ENCODE data around the gene C14orf180.

C14orf180 gene

DNA sequence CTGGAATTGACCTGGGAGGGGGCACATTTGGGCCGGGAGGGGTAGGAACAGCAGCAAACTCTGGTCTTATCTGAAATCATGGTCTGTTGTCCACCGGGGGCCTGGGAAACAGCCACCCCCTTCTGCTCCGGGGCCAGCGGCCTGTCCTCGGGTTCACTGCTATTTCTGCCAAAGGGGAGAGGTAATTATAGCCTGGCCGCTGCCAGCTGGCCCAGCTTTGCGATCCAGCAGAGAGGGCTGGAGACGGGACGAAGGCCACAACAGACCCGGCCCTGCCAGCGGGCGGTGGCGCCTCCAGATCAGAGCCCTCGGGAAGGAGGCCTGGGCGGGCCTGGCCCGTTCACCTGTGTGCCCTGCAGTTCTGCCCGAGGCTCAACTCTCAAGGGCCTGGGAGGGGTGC, at the start of gene C14orf180:
C14orf180 (plus strand) TSS at position 258 of the 400 bp plus-strand sequence. CDS start 6,667 bp downstream, outside the sequence.
- DNase-seq (ENCODE audit: low read depth) = no peak

DNA sequence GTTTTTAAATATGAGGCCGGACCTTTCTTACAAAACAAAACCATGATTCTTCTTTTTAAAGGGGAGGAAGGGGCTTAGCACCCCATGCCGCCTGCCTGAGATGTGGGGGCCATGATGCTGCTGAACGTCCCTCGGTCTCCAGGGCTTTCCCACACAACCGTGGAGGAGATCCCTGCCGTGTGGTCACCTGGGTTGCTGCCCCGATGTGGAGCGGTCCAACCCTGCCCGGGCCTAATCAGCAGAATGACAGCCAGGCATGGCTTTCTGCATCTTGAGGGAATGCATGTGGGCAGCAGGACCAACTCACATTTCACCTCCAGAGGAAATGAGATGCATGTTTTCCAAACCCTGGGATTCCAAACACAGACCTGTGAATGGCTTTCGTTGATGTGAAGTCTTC, 48.9 kb upstream of the C14orf180 start:
- DNase-seq (ENCODE audit: low read depth) = no peak

DNA sequence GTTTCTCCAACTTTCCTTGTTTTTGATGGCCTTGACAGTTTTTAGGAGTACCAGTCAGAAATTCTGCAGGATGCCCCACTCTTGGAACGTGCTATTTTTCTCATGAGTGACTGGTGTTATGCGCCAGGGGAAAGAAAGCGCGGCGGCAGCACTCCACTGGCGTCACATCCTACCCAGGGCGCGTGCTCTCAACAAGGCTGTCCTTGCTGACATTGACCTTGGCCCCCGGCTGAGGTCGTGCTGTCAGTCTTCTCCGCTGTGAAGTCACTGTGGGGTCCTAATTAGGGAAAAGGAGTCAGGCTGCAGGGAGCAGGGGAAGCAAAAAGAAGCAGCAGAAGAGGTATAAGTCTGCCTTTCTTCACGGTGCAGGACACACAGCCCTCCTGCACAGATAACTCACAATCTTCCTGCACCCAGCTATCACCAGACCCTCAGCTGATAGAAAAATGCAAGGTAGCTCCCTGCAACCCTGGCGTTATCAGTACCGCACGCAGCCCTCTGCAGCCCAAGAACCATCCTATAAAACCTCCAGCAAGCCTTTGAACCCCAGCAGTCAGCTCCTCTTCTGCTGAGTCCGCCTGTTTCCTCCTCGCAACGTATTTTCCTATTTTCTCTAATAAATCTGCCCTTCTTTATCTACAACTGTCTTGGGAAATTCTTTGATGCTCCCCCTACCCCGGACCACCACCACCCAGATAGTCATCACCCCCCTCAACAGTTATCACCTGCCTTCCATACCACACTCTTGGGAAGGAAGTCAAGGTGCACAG, 48.0 kb upstream of the C14orf180 start:
- no peak for DNase-seq (ENCODE audit: low read depth)

DNA sequence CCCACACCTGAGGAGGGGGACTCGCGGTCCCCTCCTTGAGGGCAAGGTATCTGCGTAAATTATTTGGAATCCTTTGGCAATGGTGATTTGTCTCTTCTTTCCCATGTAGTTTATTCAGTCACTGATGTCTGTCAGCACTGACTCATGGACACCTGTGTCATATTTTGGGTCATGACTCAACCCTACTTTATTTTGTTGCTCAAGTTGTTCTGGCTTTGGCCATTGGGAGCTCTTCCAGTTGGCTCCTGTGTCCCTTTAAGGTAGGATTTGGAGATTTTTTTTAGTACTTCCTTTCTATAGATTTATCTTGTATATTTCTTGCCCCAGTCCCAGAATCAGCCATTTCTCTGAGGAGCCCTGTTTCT, 47.4 kb upstream of the C14orf180 start:
- DNase-seq (ENCODE audit: low read depth) = no peak

DNA sequence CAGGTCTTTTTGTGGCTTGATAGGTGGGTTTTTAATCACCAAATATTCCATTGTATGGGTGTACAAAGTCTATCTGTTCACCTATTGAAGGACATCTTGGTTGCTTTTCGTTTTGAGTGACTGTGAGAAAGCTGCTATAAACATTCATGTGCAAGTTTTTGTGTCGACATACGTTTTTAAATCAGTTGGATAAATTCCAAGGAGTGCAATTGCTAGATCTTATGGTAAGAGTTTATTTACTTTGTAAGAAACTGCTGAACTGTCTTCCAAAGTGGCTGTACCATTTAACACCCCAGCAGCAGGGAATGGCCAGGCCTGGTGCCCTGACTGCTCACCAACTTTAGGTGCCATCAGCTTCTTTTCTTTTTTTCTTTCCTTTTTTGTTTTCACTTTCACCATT, 45.5 kb upstream of the C14orf180 start:
- no peak for DNase-seq (ENCODE audit: low read depth)

DNA sequence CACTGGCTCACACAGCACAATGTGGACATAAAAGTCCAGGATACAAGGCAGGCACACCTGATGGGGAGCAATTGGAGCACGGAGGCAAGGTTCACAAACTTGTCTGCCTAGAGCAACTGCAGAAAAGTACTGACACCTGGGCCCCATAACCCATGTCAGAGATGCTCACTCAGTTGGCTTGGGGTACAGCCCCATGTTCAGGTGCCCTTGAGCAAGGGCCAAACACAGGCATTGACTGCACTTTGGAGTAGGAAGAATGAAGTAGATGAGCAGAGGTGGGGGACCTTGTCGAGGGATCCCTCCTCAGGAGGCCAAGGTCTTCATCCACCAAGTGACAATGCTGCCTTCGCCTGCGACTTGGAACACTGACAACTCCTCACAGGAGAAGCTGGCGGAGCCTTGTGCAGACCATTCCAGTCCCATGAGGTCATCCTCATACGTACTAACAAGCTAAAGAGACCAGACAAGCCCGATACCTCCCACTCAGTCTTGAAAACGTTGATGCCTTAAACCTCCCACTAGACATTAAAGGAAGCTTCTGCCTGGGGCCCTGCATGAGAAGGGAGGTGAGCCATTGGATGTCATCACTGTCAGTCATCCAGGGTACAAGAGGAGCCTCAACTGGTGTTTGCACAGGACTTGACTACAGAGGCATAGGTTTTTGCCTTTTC, 42.5 kb upstream of the C14orf180 start:
- DNase-seq (ENCODE audit: low read depth) = no peak

DNA sequence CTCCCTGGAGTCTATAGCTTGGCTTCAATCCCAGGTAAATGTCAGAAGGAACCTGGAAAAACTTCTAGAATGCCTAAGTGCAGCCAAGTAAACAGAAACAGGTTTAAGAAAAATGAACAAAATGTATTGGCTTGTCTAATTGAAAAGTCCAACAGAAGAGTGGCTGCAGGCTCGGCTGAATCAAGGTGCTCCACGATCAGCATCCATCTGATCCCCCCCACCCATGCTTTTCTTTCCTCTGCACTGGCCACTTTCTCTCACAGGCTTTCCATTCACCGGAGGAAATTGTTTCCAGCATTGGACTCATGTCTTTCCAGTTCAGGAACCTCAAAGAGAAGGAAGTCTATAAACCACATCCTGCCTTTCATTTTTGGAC, 42.0 kb upstream of the C14orf180 start:
- DNase-seq (ENCODE audit: low read depth) = no peak

DNA sequence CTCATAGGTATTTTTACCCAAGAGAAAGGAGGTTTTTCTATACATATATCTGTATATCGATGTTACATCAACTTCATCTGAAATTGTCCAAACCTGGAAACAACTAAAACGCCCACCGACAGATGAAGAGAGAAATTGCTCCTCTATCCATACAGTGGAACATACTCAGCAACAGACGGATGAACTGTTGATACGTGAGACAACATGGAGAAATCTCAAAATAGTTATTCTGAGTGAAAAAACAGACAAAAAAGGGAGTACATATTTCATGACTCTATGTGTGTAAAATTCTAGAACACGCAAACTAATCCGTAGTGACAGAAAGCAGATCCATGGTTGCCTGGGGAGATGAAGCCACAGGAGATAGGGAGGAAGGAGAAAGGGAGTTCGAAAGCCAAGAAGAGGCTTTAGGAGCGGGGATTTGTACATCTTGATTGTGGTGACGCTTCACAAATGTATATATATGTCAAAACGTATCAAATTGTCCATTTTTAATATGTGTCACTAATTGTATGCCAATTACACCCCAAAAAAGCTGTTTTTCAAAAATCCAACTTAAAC, 37.6 kb upstream of the C14orf180 start:
- no peak for DNase-seq (ENCODE audit: low read depth)

DNA sequence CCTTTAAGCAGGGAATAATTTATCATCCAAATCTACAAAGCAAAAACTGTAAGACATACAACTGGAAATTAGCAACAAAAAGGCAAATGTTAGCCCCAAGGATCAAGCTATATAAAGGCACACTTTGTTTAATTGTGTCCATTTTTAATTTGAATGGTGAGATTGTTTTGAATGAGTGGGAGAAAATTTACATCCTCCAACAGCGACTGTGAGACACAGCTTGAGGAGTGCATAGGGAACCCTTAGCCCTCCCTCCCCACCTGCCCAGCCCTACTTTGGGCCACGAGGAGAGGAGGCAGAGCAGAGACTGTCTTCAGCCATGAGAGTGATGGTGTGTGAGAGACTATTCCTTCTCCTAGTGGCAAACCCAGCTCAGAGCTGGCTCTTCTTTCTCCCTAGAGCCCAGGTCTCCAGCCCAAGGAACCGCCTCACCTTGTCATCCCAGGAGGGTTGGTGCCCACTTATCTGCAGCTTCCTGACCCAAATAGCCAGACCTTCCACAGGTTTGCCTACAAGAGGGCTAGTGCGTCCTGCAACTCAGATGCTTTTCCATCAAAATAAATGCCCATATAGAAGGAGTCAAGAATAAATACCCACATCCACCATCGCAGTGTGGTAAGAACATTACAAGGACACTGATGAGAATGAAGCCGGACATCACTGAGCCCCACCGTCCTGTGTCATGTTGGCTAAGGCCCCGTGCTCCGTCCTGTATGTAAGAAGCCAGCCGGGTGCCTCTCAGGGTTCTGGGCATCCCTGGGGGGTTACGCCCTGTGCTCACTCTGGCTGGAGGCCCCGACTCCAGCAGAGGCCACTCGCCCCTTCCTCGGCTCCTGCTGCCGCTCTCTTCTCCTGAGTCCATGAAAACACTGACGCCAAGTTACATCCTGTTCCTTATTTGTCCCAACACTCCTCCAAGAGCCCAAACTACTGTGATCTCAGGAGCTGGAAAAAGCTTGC, 36.4 kb upstream of the C14orf180 start:
- no peak for DNase-seq (ENCODE audit: low read depth)

DNA sequence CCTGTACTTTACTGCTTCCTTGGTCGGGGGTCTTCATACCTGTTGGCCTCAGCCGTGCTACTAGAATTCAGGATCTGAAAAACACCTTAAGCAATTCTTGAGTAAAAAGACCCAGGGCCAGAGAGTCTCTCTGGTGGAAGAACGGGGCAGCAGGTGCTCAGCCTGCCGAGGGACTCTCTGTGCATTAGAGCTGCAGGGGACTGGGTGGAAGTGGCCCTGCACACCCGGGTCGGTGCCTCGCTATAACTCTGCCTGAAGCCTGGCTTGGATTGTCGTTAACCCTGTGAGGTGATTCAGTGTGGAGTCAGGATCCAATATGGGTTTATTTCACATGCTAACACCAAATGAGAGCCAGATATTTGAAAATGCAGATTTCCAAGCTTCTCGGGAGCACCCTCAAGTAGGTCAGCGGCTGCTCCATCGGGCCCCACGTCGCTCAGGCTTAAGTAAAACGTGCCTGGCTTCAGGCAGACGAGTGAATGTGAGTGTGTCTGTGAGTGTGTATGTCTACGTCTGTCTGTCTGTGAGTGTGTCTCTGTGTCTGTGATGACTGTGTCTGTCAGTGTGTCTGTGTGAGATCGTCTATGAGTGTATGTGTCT, 35.1 kb upstream of the C14orf180 start:
- DNase-seq (ENCODE audit: low read depth) = no peak

DNA sequence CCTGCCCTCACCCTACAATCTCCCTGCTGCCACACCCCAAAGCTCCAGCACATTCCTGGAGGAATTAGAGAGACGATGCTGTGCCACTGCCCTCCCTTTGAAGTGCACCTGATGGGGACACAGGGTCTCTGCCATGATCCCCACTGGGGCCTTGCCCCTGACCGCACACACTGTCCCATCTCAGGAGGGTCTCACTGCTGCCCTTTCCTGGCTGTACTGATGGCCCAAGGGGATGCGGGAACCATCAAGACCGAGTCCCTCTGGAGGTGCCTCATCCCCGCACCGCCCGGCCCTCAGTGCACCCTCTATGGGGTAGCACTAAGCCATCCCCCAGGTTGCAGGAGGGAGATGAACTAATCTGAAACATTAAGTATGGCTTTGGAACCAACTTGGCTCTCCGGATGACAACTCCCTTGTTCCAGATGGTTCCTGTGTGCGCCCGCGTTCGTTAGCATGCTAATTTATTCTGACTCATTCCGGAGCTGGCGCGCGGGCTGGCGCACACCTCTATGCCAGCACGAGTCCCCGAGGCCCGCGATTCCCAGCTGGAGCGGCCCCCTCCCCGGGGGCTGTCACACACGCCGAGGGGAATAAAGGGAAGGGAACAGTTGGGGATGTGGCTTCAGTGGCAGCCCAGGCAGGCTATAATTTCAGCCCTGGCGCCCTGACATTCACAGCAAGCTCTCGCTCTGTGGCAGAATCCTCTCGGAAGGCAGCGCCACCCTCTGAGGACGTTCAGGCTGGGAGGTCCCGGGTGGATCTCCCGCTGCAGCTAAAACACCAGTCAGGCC, 34.2 kb upstream of the C14orf180 start:
- no peak for DNase-seq (ENCODE audit: low read depth)

DNA sequence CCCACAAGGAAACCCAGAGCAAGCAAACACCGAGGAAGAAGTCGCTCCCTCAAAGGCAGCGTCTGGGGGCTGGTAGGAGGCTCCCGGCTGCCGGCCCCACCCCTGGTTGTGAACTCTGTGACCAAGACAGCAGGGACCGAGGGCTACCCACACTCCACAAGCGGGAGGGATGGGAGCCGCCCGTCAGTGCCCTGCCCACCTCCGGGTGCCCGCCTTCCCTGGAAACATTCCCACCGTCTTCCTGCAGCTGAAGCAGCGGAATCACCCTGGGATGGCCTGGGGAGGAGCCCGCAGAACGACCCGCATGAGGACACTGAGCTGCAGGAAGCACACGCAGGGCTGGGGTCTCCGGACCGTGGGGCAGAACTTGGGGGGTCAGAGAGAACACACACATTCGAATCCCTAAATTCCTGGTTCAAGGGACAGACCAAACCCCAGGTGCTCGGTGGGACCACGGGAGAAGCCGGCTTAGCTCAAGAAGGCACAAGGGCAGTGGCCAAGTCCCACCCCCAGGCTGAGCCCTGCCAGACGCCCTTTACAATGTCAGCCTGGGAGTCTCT, 33.5 kb upstream of the C14orf180 start:
- no peak for DNase-seq (ENCODE audit: low read depth)

DNA sequence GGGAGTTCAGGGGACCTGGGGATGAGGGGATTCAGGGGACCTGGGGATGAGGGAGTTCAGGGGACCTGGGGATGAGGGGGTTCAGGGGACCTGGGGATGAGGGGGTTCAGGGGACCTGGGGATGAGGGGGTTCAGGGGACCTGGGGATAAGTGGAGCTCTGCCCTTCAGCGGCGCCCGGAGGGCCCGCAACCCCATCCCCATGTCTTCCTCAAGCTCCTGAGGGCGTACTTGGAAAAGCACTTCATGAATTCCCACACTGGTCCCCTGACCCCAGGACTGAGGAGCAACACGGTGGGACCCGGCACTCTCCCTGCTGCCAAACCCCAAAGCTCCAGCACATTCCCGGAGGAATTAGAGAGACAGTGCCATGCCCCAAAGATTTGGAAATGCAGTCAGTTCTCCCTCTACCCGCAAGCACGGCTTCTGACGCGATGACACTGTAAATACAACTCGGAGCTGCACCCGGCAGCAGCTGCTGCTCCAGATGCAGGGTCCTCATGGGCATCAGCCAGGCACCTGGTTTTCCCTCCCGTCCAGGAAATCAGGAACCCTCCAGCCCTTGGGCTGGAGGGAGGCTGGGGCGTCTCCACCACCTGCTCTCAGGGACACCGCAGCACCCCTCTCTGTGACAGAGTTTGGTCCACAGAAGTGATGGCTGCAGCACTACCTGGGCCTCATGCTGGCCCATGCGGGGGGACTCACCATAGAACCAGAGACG, 32.8 kb upstream of the C14orf180 start:
- DNase-seq (ENCODE audit: low read depth) = no peak

DNA sequence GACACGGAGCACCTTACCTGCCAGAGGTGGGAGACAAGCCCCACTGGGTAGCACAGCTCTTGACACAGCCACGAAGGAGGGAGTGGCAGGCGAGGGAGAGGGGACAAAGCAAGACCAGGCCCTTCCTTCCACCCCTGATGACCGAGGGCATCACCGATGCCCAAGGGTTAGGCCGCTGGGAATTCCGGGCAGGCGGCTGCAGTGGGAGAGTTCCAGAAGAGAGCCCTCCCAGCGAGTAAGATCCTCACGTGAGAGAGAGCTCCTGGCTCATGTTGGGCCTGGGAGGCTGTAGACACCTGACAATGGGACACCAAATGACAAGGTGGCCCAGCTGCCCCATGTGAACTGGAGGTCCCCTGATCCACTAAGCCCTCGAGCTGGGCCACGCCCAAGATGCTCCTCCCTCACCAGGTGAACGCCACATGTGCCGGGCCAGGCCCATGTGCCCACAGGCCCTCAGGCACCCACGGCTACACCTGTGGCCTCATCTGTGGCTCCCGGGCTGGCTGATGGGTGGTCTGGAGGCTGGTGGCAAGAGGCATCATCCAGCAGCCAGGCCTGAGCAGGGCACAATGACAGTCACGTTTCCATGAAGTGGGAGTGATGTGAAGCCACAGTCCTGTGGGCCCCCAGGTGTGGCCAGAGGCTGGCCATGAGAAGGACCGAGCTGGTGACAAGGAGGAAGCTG, 32.1 kb upstream of the C14orf180 start:
- no peak for DNase-seq (ENCODE audit: low read depth)

DNA sequence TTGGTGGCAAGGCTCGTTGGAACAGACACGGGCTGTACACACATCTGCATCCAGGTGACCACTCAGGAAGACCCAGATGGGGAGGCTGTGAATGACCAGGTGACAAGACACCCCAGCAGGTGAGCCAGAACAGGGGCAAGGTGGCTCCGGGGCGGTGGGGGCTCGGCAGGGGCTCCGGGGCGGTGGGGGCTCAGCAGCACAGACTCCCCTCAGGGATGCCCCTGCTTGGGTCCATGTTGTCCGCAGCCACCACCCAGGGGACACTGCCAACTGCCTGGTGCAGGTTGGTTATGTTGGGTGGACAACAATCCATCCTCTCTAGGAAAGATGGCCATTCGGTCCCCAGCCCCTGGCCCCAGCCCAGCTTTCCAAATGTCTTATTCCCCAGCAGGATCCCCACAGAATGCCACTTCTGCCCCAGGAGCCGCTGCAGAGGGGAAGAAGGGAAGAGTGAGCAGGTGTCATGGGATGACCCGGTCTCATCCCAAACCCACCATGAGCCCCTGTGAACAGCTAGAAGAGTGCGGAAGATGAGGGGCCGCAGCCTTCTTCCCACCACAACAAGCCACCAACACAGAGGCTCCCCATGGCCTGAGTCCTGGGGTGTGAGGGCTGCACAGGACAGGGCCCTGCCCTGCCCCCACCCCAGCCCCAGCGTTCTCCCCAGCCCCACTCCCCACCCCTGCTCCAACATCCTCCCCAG, 31.4 kb upstream of the C14orf180 start:
- DNase-seq (ENCODE audit: low read depth) = no peak

DNA sequence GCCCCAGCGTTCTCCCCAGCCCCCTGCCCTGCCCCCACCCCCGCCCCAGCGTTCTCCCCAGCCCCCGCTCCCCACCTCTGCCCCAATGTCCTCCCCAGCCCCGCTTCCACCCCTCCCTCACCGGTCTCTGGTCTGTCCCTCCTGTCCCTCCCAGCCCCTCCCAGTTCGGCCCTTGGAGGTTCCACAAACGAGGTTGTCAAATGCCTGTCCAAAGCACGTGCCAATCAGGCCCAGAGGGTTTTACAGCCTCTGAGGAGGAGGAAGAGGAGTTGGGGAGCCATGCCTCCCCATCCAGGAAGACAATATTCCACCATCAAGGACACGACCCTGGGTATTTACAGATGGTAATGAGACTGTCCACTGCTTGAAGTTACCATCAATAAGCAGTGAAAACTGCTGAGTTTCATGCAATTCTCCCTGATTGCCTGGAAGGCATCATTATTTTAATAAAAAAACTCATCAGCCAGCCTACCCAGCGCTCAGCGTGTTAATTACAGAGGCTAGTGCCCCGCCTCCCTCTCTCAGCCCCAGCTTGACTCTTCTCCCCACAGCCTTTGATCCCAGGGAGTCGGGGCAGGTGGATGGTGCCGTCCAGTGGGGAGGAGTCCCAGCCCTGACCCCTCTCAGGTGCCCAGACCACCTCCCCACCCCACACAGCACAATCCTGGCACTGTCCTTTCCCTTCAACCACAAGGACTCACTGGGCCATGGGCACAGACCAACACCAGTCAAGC, 30.6 kb upstream of the C14orf180 start:
- no peak for DNase-seq (ENCODE audit: low read depth)

DNA sequence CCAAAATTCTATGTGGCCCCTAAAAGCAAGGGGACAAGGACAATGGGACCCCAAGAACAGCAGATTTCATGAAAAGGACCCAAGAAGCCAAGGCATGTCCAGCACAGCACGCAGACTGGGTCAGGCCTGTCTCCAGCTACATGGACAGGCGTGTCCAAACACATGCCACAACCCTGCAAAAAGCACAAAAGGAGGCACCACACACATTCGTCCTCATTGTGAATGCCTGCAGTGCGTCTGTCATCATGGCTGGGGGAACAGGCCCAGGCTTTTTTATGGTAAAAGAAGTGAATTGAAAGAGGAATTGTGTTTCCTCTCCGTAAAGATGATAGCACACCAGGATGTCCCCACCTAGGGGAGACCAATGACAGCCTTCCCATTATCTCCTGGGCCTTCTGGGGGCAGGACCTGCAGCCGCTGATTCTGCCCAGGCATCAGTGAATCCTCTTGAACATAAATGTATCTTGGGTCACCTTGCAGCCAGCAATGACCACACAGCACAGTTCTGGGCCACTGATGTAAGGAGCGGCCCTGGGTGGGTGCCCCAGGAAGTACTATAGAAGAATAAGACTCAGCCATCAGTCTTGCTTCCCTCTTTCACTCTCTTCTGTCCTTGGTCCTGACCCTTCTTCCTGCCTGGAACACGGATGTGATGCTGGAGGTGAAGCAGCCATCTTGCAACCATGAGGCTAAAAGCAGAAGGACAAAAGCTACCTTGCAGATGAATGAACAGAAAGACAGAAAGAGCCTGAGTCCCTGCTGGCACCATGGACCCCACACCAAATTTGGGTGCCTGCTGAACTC, 29.8 kb upstream of the C14orf180 start:
- no peak for DNase-seq (ENCODE audit: low read depth)

All from CMK (cell line).